ENCODE data around the gene GPR152.

- TF ChIP-seq CTCF (IDR thresholded peaks at IDR 0.05), result peak in 1 of 2 donors; percentile 10
- TF ChIP-seq EP300 (IDR thresholded peaks at IDR 0.05), result no peak
- peak in 2 of 3 donors; percentile 52 to 94 for TF ChIP-seq POLR2AphosphoS5 (IDR thresholded peaks at IDR 0.05)
- peak in 1 of 2 donors; percentile 21 for TF ChIP-seq POLR2A (IDR thresholded peaks at IDR 0.05)
These were observed 30.6 kb upstream of the GPR152 start, which contains the start of gene AIP for GRCh38 chr11:67482827-67483798.

Data from suprapubic skin (tissue), 4 donors.